Adipocyte (in vitro differentiated cells): Measurements from ENCODE around the gene RUFY3.
"Not testable (repeated sequence)": the region's sequence is repeated elsewhere in the genome, so short reads cannot be mapped to it uniquely, and the experiment has no call there.

ENCODE experiments used
- DNase-seq: peaks from one replicate; pipeline ENCODE4 v3.0.0-alpha.2; 2015; ENCODE audit warnings: low read depth
- H3K27me3 ChIP-seq: replicated peaks from 2 replicates; pipeline ENCODE4 v1.7.0; 2013; ENCODE audit warnings: mild to moderate bottlenecking, low read length, moderate library complexity; ENCODE audit not compliant: control insufficient read depth, insufficient read depth
- H3K36me3 ChIP-seq: 2 replicates; pipeline ENCODE4 v1.7.0; 2013; ENCODE audit warnings: low read length, mild to moderate bottlenecking, moderate library complexity; ENCODE audit not compliant: control insufficient read depth, insufficient read depth, severe bottlenecking
- H3K4me1 ChIP-seq: 2 replicates; pipeline ENCODE4 v1.7.0; 2013; ENCODE audit warnings: mild to moderate bottlenecking, low read length, moderate library complexity; ENCODE audit not compliant: control insufficient read depth, insufficient read depth
- H3K4me3 ChIP-seq: 2 replicates; pipeline ENCODE4 v1.7.0; 2013; ENCODE audit warnings: mild to moderate bottlenecking, low read length, moderate library complexity
- H3K9ac ChIP-seq: 2 replicates; pipeline ENCODE4 v1.7.0; 2013; ENCODE audit warnings: mild to moderate bottlenecking, low read length, moderate library complexity
- H3K9me3 ChIP-seq: 2 replicates; pipeline ENCODE4 v1.7.0; 2013; ENCODE audit warnings: mild to moderate bottlenecking, low read length, moderate library complexity; ENCODE audit not compliant: control insufficient read depth

Gene RUFY3

GRCh38 chr4:70760662-70761061 lies 38.9 kb downstream of the RUFY3 start:
- peaks cover 6% of the 10 kb centered on the region for H3K4me1 ChIP-seq

GRCh38 chr4:70761276-70761816 lies 39.6 kb downstream of the RUFY3 start:
- Histone ChIP-seq H3K9ac (no peak overlapping the region), H3K4me1 (peaks cover 6% of the 10 kb centered on the region), H3K36me3 (peaks cover 37% of the 10 kb centered on the region), H3K9me3 (no peaks in the 10 kb centered on the region), H3K27me3 (no peaks in the 10 kb centered on the region), H3K4me3 (no peak overlapping the region)
- DNase-seq, result no peak

More at GRCh38 chr4:70760662-70761061, 38.9 kb downstream of the RUFY3 start:
- Histone ChIP-seq H3K4me3 (no peak overlapping the region), H3K9me3 (no peaks in the 10 kb centered on the region), H3K27me3 (no peaks in the 10 kb centered on the region), H3K9ac (no peak overlapping the region), H3K36me3 (peaks cover 32% of the 10 kb centered on the region)
- DNase-seq, result no peak

- Histone ChIP-seq H3K9me3 (no peaks in the 10 kb centered on the region), H3K36me3 (peaks cover 66% of the 10 kb centered on the region), H3K27me3 (no peaks in the 10 kb centered on the region), H3K9ac (no peak overlapping the region), H3K4me1 (no peaks in the 10 kb centered on the region), H3K4me3 (no peak overlapping the region)
- DNase-seq, result no peak
Measured at GRCh38 chr4:70765368-70765767, 43.6 kb downstream of the RUFY3 start.

- Histone ChIP-seq H3K9me3 (no peaks in the 10 kb centered on the region), H3K4me3 (no peak overlapping the region), H3K9ac (no peak overlapping the region), H3K36me3 (peaks cover 70% of the 10 kb centered on the region), H3K4me1 (no peaks in the 10 kb centered on the region), H3K27me3 (no peaks in the 10 kb centered on the region)
- no peak for DNase-seq
Measured at GRCh38 chr4:70768301-70768948, 46.7 kb downstream of the RUFY3 start.

GRCh38 chr4:70769396-70769795 lies 47.6 kb downstream of the RUFY3 start:
- H3K9ac ChIP-seq, DNase-seq, H3K4me1 ChIP-seq, H3K4me3 ChIP-seq, H3K27me3 ChIP-seq, H3K9me3 ChIP-seq: not testable (repeated sequence)
- H3K36me3 ChIP-seq, result peaks cover 65% of the 10 kb centered on the region

GRCh38 chr4:70772929-70773555 lies 51.3 kb downstream of the RUFY3 start:
- Histone ChIP-seq H3K36me3 (peaks cover 71% of the 10 kb centered on the region), H3K4me3 (no peak overlapping the region), H3K9ac (no peak overlapping the region), H3K9me3 (no peaks in the 10 kb centered on the region), H3K27me3 (no peaks in the 10 kb centered on the region), H3K4me1 (no peaks in the 10 kb centered on the region)
- no peak for DNase-seq

GRCh38 chr4:70778888-70779422 lies 57.2 kb downstream of the RUFY3 start:
- Histone ChIP-seq H3K4me1 (peaks cover 4% of the 10 kb centered on the region), H3K4me3 (no peak overlapping the region), H3K27me3 (no peaks in the 10 kb centered on the region), H3K9me3 (no peaks in the 10 kb centered on the region), H3K9ac (no peak overlapping the region), H3K36me3 (peaks cover 83% of the 10 kb centered on the region)
- no peak for DNase-seq

- Histone ChIP-seq H3K4me1 (peaks cover 4% of the 10 kb centered on the region), H3K9me3 (no peaks in the 10 kb centered on the region), H3K36me3 (peaks cover 84% of the 10 kb centered on the region), H3K27me3 (no peaks in the 10 kb centered on the region), H3K4me3 (no peak overlapping the region), H3K9ac (no peak overlapping the region)
- DNase-seq, result no peak
Measured at GRCh38 chr4:70783096-70783495, 61.3 kb downstream of the RUFY3 start.

GRCh38 chr4:70787496-70787895 lies 65.7 kb downstream of the RUFY3 start:
- Histone ChIP-seq H3K4me1 (peaks cover 7% of the 10 kb centered on the region), H3K9me3 (no peaks in the 10 kb centered on the region), H3K27me3 (no peaks in the 10 kb centered on the region), H3K36me3 (peaks cover 87% of the 10 kb centered on the region), H3K4me3 (no peak overlapping the region), H3K9ac (no peak overlapping the region)
- DNase-seq, result no peak

- Histone ChIP-seq H3K9me3 (no peaks in the 10 kb centered on the region), H3K9ac (no peak overlapping the region), H3K27me3 (no peaks in the 10 kb centered on the region), H3K4me1 (peaks cover 7% of the 10 kb centered on the region), H3K36me3 (peaks cover 87% of the 10 kb centered on the region), H3K4me3 (no peak overlapping the region)
- DNase-seq, result no peak
Measured at GRCh38 chr4:70788733-70789132, 67.0 kb downstream of the RUFY3 start.

GRCh38 chr4:70793626-70794025 lies 71.9 kb downstream of the RUFY3 start:
- H3K27me3 ChIP-seq, result no peaks in the 10 kb centered on the region
- peaks cover 7% of the 10 kb centered on the region for H3K4me1 ChIP-seq
- no peak overlapping the region for H3K4me3 ChIP-seq
- H3K9me3 ChIP-seq, result no peaks in the 10 kb centered on the region
- no peak overlapping the region for H3K9ac ChIP-seq
- H3K36me3 ChIP-seq, result peaks cover 92% of the 10 kb centered on the region
- DNase-seq, result no peak
